22Rv1 (cell line): ENCODE data around the gene CCDC142.
A peak's percentile ranks its signal among the peaks of the same experiment; 100 is the strongest.

Experiments used
- H3K27ac ChIP-seq: fragments of 450-650 bp; 2 replicates; pipeline ENCODE4 v1.5.1; 2017
- CTCF ChIP-seq: fragments of 450-650 bp; IDR thresholded peaks from 2 replicates; pipeline ENCODE4 v1.5.1; 2017; ENCODE audit warnings: mild to moderate bottlenecking
- ZFX ChIP-seq: fragments of 450-650 bp; IDR thresholded peaks from 2 replicates; pipeline ENCODE4 v1.6.1; 2017; ENCODE audit warnings: antibody characterized with exemption, borderline replicate concordance

The CCDC142 gene

GRCh38 chr2:74429487-74430451 lies 53.0 kb downstream of the CCDC142 start:
- TF ChIP-seq CTCF (no peak), ZFX (no peak)
- H3K27ac ChIP-seq = no peak overlapping the region

GRCh38 chr2:74428675-74429074 lies 54.1 kb downstream of the CCDC142 start:
- no peak overlapping the region for H3K27ac ChIP-seq
- no peak for TF ChIP-seq CTCF

- TF ChIP-seq CTCF (no peak), ZFX (no peak)
- H3K27ac ChIP-seq = no peak overlapping the region
Observed at GRCh38 chr2:74427551-74427950, 55.2 kb downstream of the CCDC142 start.

- no peak for TF ChIP-seq ZFX
- TF ChIP-seq CTCF = no peak
- 0 out of 2 replicates have a peak overlapping the region, but pooled peaks have one; percentile 22 for H3K27ac ChIP-seq
Observed at GRCh38 chr2:74426181-74426758, 56.5 kb downstream of the CCDC142 start.

- TF ChIP-seq ZFX (no peak), CTCF (no peak)
- H3K27ac ChIP-seq = 0 out of 2 replicates have a peak overlapping the region, but pooled peaks have one; percentile 22
Observed at GRCh38 chr2:74425523-74425922, 57.3 kb downstream of the CCDC142 start.

- TF ChIP-seq CTCF (no peak), ZFX (no peak)
- peak overlapping the region; percentile 22; the same call in 1 of the 2 replicates for H3K27ac ChIP-seq
Observed at GRCh38 chr2:74424995-74425406, 57.8 kb downstream of the CCDC142 start.
